ENCODE results near the gene CIAO3. TPM values are rescaled to one million over a fixed set of nuclear protein-coding genes. Genes with fewer than 3 reads are reported as not detected.
"Not testable (repeated sequence)": the region's sequence is repeated elsewhere in the genome, so short reads cannot be mapped to it uniquely, and the experiment has no call there.

The CIAO3 gene
- total RNA-seq, 2 experiments from 2014 or later: 34.8 to 37.0 TPM

DNA sequence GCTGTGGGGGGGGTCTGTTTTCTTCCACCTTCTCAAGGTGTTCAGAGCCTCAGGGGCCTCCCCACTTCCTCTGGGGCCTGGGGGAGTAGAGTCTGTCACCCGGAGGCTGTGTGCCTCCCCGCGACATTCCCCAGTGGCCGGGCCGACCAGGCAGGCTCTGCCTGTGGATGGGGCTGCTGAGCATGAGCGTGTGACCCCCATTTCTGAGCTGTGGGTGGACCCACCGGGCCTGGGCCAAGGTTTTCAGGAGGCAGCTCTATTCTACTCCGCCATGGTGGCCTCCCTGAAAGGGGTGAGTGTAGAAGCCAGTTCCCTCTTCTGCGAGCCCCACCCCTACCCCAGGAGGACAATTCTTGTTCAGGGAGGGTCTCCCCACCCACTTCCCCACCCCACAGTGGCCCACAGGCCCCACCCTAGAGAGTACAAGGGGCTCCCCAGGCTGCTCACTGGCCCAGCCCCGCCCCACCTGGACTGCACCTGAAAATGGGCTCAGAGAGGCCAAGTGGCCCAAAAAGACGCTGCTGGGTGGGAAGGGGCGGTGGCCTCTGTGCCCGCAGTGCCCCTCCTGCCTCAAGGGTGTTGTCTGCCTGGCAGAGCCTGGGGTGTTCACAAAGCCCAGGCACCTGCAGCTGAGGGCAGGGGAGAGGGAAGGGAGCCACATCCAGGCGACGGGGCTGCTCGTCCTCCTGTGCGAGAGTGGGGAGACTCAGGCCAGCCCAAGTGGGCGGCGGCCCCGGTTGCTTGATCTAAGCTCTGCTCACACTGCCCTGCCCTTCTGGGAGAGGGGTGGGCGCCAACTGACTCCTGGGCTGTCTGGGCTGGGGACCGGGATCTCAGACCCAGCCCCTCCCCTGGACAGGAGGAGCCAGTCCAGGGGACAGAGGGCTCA, 21.1 kb upstream of the CIAO3 start:
- DNase-seq (no peak), ATAC-seq (no peak)
- CTCF ChIA-PET: interaction anchor here (0.9 kb wide), 1 partner anchor 20 kb away, joined by 3 read pairs; no protein-coding TSS in a partner anchor
- Mint-ChIP-seq H3K27ac (no peak overlapping the region), H3K9me3 (ENCODE audit: low read depth) (no peaks in the 10 kb centered on the region), H3K4me3 (no peak overlapping the region), H3K4me1 (peaks cover 2% of the 10 kb centered on the region), H3K27me3 (no peaks in the 10 kb centered on the region), H3K36me3 (no peaks in the 10 kb centered on the region)

GRCh38 chr16:760545-761343, 19.9 kb upstream of the CIAO3 start, which contains the start of gene MSLN:
Gene MSLN, plus strand, starts transcription at chr16:760734. Its CDS starts 1,947 bp downstream, at chr16:762681.
- peaks cover 2% of the 10 kb centered on the region for H3K4me1 Mint-ChIP-seq
- ATAC-seq (no peak), DNase-seq (no peak)
- H3K27ac Mint-ChIP-seq: no peak within 1 kb of the TSS
- H3K9me3 Mint-ChIP-seq (ENCODE audit: low read depth): no peaks in the 10 kb centered on the region
- CTCF ChIA-PET: interaction anchor here (0.9 kb wide), 1 partner anchor 19 kb away, joined by 3 read pairs; no protein-coding TSS in a partner anchor
- H3K27me3 Mint-ChIP-seq: peaks cover 8% of the 10 kb centered on the region
- H3K36me3 Mint-ChIP-seq: no peaks in the 10 kb centered on the region
- H3K4me3 Mint-ChIP-seq: no peak within 1 kb of the TSS

GRCh38 chr16:760065-760464, 19.3 kb upstream of the CIAO3 start:
- Mint-ChIP-seq H3K27ac (no peak overlapping the region), H3K9me3 (ENCODE audit: low read depth) (no peaks in the 10 kb centered on the region), H3K4me1 (peaks cover 2% of the 10 kb centered on the region), H3K36me3 (no peaks in the 10 kb centered on the region), H3K27me3 (peaks cover 8% of the 10 kb centered on the region), H3K4me3 (no peak overlapping the region)
- DNase-seq (no peak), ATAC-seq (no peak)
- CTCF ChIA-PET: no interaction called here

DNA sequence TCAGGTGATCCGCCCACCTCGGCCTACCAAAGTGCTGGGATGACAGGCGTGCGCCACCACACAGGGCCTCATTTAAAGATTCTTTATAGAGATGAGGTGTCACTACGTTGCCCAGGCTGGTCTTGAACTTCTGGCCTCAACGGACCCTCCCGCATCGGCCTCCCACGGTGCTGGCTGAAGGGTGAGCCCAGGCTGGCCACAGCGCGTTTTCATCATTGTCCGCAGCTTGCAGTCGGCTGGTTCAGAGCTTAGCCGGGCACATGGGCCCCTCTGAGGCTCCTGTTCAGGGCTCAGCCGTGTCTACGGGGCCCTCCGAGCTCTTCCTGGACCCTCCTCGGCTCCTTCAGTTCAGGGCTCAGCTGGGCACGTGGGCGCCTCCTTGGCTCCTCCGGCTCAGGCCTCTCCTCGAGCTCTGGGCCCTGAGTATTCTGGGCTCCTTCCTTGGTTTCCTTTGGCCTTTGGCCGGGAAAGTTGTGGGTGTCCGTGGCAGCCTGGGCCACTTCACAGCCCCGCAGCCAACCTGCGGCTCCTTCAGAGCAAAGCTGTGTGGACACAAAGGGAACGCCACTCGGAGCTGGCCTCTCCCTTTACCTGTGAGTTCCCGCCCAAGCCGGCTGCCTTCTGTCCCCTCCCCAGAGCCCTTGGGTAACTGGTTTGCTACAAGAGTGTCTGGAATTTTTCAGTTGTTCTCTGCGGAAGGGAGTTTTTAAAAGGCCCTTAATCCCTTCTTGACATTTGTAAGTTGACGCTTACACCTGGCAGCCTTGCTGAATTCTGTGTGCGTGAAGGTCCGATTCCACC, 18.5 kb upstream of the CIAO3 start:
- Mint-ChIP-seq H3K36me3 (no peaks in the 10 kb centered on the region), H3K4me1 (peaks cover 5% of the 10 kb centered on the region), H3K27ac (no peak overlapping the region), H3K9me3 (ENCODE audit: low read depth) (no peaks in the 10 kb centered on the region), H3K27me3 (peaks cover 10% of the 10 kb centered on the region), H3K4me3 (no peak overlapping the region)
- CTCF ChIA-PET: no interaction called here
- DNase-seq (no peak), ATAC-seq (no peak)

- CTCF ChIA-PET: interaction anchor here (1.6 kb wide), 1 partner anchor 15 kb away, joined by 3 read pairs; the partner anchor contains the start of gene CIAO3
- DNase-seq: no peak
- Mint-ChIP-seq H3K9me3 (ENCODE audit: low read depth) (no peaks in the 10 kb centered on the region), H3K4me3 (no peak overlapping the region), H3K27ac (no peak overlapping the region), H3K36me3 (no peaks in the 10 kb centered on the region), H3K27me3 (peaks cover 10% of the 10 kb centered on the region), H3K4me1 (peaks cover 5% of the 10 kb centered on the region)
- ATAC-seq: no peak
Observed at GRCh38 chr16:756428-756827, 15.6 kb upstream of the CIAO3 start.

- peaks cover 5% of the 10 kb centered on the region for H3K4me1 Mint-ChIP-seq
- CTCF ChIA-PET: interaction anchor here (0.8 kb wide), 1 partner anchor 14 kb away, joined by 3 read pairs; the partner anchor contains the start of gene CIAO3
- no peak for DNase-seq
- H3K4me3 Mint-ChIP-seq: no peak overlapping the region
- no peaks in the 10 kb centered on the region for H3K9me3 Mint-ChIP-seq (ENCODE audit: low read depth)
- no peak overlapping the region for H3K27ac Mint-ChIP-seq
- H3K36me3 Mint-ChIP-seq: no peaks in the 10 kb centered on the region
- no peak for ATAC-seq
- peaks cover 10% of the 10 kb centered on the region for H3K27me3 Mint-ChIP-seq
Observed at GRCh38 chr16:754656-755055, 13.9 kb upstream of the CIAO3 start.

- DNase-seq; ATAC-seq; H3K36me3 Mint-ChIP-seq; H3K4me3 Mint-ChIP-seq; H3K27ac Mint-ChIP-seq; H3K27me3 Mint-ChIP-seq; H3K4me1 Mint-ChIP-seq; H3K9me3 Mint-ChIP-seq (ENCODE audit: low read depth): not testable (repeated sequence)
- CTCF ChIA-PET: interaction anchor here (0.7 kb wide), 1 partner anchor 15 kb away, joined by 3 read pairs; no protein-coding TSS in a partner anchor
Observed at GRCh38 chr16:754121-754607, 13.4 kb upstream of the CIAO3 start.

DNA sequence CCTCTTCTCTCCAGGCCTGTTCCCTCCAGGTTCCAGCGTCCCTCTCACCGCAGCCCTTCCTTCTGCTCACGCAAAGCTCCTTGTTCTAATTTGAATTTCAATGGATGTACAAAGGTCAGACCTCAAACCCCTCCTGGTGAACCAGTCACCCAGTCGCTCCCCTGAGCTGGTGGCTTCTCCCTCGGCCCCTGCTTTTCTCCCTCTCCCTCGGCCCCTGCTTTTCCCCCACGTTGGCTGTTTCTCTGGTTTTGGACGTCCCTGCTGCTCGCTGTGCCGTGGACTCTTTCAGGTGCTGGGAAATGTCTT, 11.2 kb upstream of the CIAO3 start:
- H3K27me3 Mint-ChIP-seq: peaks cover 10% of the 10 kb centered on the region
- H3K9me3 Mint-ChIP-seq (ENCODE audit: low read depth): no peaks in the 10 kb centered on the region
- no peak for DNase-seq
- no peak overlapping the region for H3K27ac Mint-ChIP-seq
- CTCF ChIA-PET: no interaction called here
- peaks cover 2% of the 10 kb centered on the region for H3K4me1 Mint-ChIP-seq
- no peak for ATAC-seq
- no peaks in the 10 kb centered on the region for H3K36me3 Mint-ChIP-seq
- no peak overlapping the region for H3K4me3 Mint-ChIP-seq

DNA sequence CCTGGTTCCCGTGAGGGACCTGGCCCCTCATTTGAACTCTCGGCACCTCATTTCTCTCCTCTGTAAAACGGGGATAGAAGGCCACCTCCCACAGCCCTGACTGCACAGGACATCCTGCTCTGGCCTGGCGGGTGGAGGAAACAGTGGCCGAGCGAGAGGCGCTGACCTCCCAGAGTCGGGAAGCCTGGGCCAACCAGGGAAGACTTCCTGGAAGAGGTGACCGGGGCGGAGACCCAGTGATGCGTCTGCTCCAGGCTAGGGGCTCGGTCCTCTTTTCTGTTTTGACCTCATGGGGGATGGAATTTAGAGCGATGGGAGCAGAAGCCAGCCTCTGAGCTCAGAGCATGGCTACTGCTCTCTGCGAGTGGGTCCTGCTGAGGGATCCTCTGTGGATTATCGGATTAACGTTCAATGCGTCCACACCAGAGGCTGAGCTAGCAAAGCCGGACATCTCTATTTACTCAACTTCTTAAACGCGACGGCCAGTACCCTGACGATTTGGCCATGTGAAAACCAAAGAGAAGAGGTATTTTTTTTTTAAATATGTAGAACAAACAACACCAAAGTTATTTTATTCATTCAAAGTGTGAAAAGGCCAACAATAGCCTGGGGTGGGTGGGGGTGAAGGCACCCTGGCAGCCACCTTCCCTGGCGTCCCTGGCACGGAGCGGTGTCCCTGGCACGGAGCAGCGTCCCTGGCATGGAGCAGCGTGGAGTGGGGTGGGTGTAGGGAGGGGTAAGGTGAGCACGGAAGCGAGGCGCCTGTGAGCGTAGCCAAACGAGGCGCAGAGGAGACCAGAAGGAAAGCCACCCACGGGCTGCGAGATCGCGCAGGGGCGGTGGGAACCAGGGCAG, 10.6 kb upstream of the CIAO3 start:
- no peak overlapping the region for H3K27ac Mint-ChIP-seq
- H3K27me3 Mint-ChIP-seq: peaks cover 7% of the 10 kb centered on the region
- ATAC-seq: no peak
- H3K4me3 Mint-ChIP-seq: no peak overlapping the region
- CTCF ChIA-PET: interaction anchor here (1.5 kb wide), 1 partner anchor 34 kb away, joined by 4 read pairs; no protein-coding TSS in a partner anchor
- no peak for DNase-seq
- no peaks in the 10 kb centered on the region for H3K36me3 Mint-ChIP-seq
- H3K9me3 Mint-ChIP-seq (ENCODE audit: low read depth): no peaks in the 10 kb centered on the region
- peaks cover 2% of the 10 kb centered on the region for H3K4me1 Mint-ChIP-seq

DNA sequence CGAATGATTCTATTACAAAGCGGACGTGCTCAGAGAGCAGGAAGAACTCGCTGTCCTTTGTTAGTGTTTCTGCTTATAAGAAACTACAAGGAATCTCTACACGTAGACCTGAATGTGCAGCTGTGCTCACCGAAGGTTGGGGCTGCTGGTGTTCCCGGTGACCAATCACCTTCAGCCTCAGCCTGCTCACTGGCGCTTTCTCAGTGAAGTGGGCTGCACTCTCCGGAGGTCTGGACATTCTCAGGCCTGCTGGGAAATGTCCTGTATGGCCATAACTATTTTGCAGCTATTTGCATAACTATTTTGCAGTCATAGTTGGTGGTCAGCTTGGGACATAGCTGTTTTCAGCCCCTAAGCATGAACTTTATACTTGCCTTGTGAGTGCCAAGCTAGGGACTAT, 9.7 kb upstream of the CIAO3 start:
- H3K4me1 Mint-ChIP-seq: peaks cover 2% of the 10 kb centered on the region
- no peaks in the 10 kb centered on the region for H3K36me3 Mint-ChIP-seq
- no peak for DNase-seq
- no peak for ATAC-seq
- no peak overlapping the region for H3K27ac Mint-ChIP-seq
- H3K27me3 Mint-ChIP-seq: peaks cover 2% of the 10 kb centered on the region
- H3K9me3 Mint-ChIP-seq (ENCODE audit: low read depth): no peaks in the 10 kb centered on the region
- no peak overlapping the region for H3K4me3 Mint-ChIP-seq
- CTCF ChIA-PET: interaction anchor here (0.8 to 1.5 kb wide), 2 partner anchors 10 to 35 kb away, joined by 4 to 5 read pairs; partner anchors contain the start of gene CIAO3

DNA sequence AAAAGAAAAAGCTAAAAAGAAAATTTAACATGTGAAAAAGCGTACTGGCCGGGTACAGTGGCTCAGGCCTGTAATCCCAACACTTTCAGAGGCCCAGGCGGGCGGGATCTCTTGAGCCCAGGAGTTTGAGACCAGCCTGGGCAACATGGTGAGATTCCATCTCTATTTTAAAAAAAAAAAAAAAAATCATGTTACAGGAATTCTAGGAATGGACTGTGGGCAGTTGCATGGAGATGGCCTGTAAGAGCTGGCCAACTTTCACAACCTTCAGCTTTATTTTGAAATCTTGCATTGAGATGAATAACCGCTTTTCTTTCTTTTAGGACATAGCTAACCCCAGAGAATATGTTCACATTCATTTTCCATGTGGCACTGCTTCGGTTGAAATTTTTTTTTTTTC, 8.2 kb upstream of the CIAO3 start:
- DNase-seq (no peak), ATAC-seq (no peak)
- Mint-ChIP-seq H3K4me3 (no peak overlapping the region), H3K9me3 (ENCODE audit: low read depth) (no peaks in the 10 kb centered on the region), H3K27me3 (no peaks in the 10 kb centered on the region), H3K36me3 (no peaks in the 10 kb centered on the region), H3K27ac (no peak overlapping the region), H3K4me1 (no peaks in the 10 kb centered on the region)
- CTCF ChIA-PET: interaction anchor here (0.7 kb wide), 1 partner anchor 37 kb away, joined by 4 read pairs; no protein-coding TSS in a partner anchor
